Breast epithelium (tissue), 3 donors: ENCODE data around the gene BAMBI.

Source experiments
- CTCF ChIP-seq, 3 donors: fragments of 450-650 bp; IDR thresholded peaks; one replicate each; pipeline ENCODE4 v1.5.1; 2016 to 2017; ENCODE audit warnings: antibody characterized with exemption in 3 of 3, mild to moderate bottlenecking in 3 of 3, moderate library complexity in 3 of 3
- POLR2A ChIP-seq: fragments of 450-650 bp; IDR thresholded peaks from one replicate; pipeline ENCODE4 v1.6.1; 2016; ENCODE audit warnings: antibody characterized with exemption, mild to moderate bottlenecking, moderate library complexity

DNA sequence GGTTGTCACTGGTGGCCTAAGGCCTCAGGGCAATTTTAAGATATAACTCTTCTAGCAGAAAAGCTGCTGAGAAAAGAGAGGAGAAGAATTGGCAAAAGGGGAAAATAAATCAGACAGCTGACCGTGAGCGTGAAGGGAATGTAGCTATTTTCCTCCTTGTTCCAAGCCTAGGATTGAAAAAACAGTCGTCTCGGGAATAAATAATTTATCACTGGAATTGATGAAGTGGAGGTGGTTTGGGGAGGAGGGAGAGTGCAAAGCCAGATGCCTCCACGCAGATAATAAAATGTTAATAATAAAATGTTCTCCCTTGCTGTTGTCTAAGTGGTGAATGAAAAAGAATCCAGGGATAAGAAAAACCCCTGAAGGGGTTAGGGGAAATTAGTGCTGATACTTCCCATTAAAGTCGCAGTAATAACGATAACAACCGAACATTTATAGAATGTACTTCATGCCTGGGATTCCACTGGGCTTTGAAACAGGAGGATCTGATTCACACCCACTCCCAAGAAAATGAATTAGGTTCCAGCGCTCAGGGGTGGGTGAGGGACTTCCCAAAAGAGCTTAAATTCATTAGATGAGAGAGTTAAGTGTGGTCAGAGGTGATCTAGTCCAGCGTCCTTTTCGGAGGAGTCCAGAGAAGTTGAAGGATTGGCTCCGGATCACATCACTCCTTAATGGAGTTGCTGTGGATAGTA lies 27.3 kb downstream of the BAMBI start:
- TF ChIP-seq CTCF (IDR thresholded peaks at IDR 0.05) (no peak), POLR2A (no peak)
